CD4-positive, alpha-beta memory T cell (primary cell): ENCODE data around the gene RAET1G. TPM values are rescaled to one million over a fixed set of nuclear protein-coding genes. Genes with fewer than 3 reads are reported as not detected.
A peak's percentile ranks its signal among the peaks of the same experiment; 100 is the strongest.
"Not testable (repeated sequence)": the region's sequence is repeated elsewhere in the genome, so short reads cannot be mapped to it uniquely, and the experiment has no call there.

Experiments used
- CTCF ChIA-PET: fragments of 350-600 bp; sonication (Branson Sonifier 250); formaldehyde crosslinking; loops from one replicate; lab custom pipeline; 2021; ENCODE audit warnings: inconsistent platforms; ENCODE audit not compliant: partially characterized antibody; lab: Charles Lee
- POLR2A ChIA-PET: fragments of 350-600 bp; sonication (Branson Sonifier 250); formaldehyde crosslinking; loops from one replicate; lab custom pipeline; 2021; ENCODE audit not compliant: partially characterized antibody; lab: Charles Lee
- DNase-seq, 5 donors: peaks; one replicate each; pipeline versions ENCODE4 v3.0.0 to v3.0.0-alpha.2; 2020 to 2022; ENCODE audit warnings: mixed read lengths in 1 of 5
- H3K27ac ChIP-seq: one replicate; pipeline ENCODE4 v1.7.0; 2013; ENCODE audit warnings: low read depth, low read length
- H3K27me3 ChIP-seq: 2 replicates; pipeline ENCODE4 v1.7.0; 2013; ENCODE audit warnings: mild to moderate bottlenecking, low read length, moderate library complexity; ENCODE audit not compliant: insufficient read depth
- H3K36me3 ChIP-seq: 2 replicates; pipeline ENCODE4 v1.7.0; 2013; ENCODE audit warnings: mild to moderate bottlenecking, low read length, moderate library complexity; ENCODE audit not compliant: insufficient read depth
- H3K4me1 ChIP-seq: 2 replicates; pipeline ENCODE4 v1.7.0; 2013; ENCODE audit warnings: mild to moderate bottlenecking, low read length, moderate library complexity; ENCODE audit not compliant: insufficient read depth
- H3K4me3 ChIP-seq, 2 donors: one replicate each; pipeline ENCODE4 v1.7.0; 2013; ENCODE audit warnings: low read length in 2 of 2, mild to moderate bottlenecking in 1 of 2
- H3K9me3 ChIP-seq, 2 donors: one replicate each; pipeline ENCODE4 v1.7.0; 2013; ENCODE audit warnings: low read length in 2 of 2, control low read depth in 1 of 2; ENCODE audit not compliant: control insufficient read depth in 1 of 2
- H3K27ac Mint-ChIP-seq, 7 donors: one replicate each; pipeline ENCODE4 v1.8.0; 2020 to 2021; ENCODE audit warnings: mixed read lengths in 7 of 7, mild to moderate bottlenecking in 6 of 7, inconsistent platforms in 3 of 7, moderate library complexity in 3 of 7
- H3K27me3 Mint-ChIP-seq, 2 donors: one replicate each; pipeline ENCODE4 v1.8.0; 2020 to 2021; ENCODE audit warnings: mixed read lengths in 2 of 2
- H3K36me3 Mint-ChIP-seq, 2 donors: one replicate each; pipeline ENCODE4 v1.8.0; 2020 to 2021; ENCODE audit warnings: mixed read lengths in 2 of 2, inconsistent platforms in 1 of 2, mild to moderate bottlenecking in 1 of 2
- H3K4me1 Mint-ChIP-seq, 4 donors: one replicate each; pipeline ENCODE4 v1.8.0; 2020 to 2021; ENCODE audit warnings: mixed read lengths in 4 of 4, mild to moderate bottlenecking in 1 of 4
- H3K4me3 Mint-ChIP-seq, 8 donors: one replicate each; pipeline ENCODE4 v1.8.0; 2020 to 2021; ENCODE audit warnings: mixed read lengths in 8 of 8, mild to moderate bottlenecking in 7 of 8, moderate library complexity in 6 of 8, inconsistent platforms in 3 of 8
- H3K9me3 Mint-ChIP-seq, 8 donors: one replicate each; pipeline ENCODE4 v1.8.0; 2020 to 2021; ENCODE audit warnings: mixed read lengths in 8 of 8, mild to moderate bottlenecking in 5 of 8, inconsistent platforms in 3 of 8, moderate library complexity in 1 of 8
- intact Hi-C: fragments of 100-400 bp; cut with micrococcal nuclease; formaldehyde crosslinking; loops from one replicate; pipeline ENCODE4 v1.15.1; 2023
- polyA plus RNA-seq, 2 donors: library from polyadenylated mRNA; unstranded; fragments of 300-500 nt; fragmentation: Illumina TruSeq; gene quantifications; one replicate each; pipeline ENCODE4 v1.2.3, GENCODE V29; 2021
- total RNA-seq, 2 experiments: library from RNA; stranded (reverse); gene quantifications; one replicate each; pipeline ENCODE4 v1.2.3, GENCODE V29; 2021

The RAET1G gene
- total and polyA plus RNA-seq, 4 experiments from 2014 or later: not detected

DNA sequence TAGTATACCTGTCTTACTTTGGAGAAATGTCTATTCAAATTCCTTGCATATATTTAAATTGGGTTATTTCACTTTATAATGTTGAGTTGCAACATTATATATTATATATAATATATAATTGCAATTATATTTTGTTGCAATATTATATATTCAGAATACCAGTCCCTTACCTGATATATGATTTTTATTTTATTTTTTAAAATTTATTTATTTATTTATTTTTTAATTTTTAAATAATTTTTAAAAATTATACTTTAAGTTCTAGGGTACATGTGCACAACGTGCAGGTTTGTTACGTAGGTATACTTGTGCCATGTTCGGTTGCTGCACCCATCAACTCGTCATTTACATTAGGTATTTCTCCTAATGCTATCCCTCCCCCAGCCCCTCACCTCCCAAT lies 4.1 kb upstream of the RAET1G start:
- DNase-seq, H3K9me3 ChIP-seq, H3K27ac Mint-ChIP-seq, H3K9me3 Mint-ChIP-seq, H3K27ac ChIP-seq, intact Hi-C loops, H3K36me3 ChIP-seq, H3K4me3 Mint-ChIP-seq, H3K4me3 ChIP-seq, POLR2A ChIA-PET, H3K36me3 Mint-ChIP-seq: not testable (repeated sequence)
- H3K4me1 Mint-ChIP-seq: peaks cover 10 to 34% (median 20%) of the 10 kb centered on the region in 4 donors
- H3K27me3 Mint-ChIP-seq: peaks cover 69 to 80% of the 10 kb centered on the region in 2 donors
- Histone ChIP-seq H3K27me3 (peaks cover 52% of the 10 kb centered on the region), H3K4me1 (peaks cover 29% of the 10 kb centered on the region)
- CTCF ChIA-PET: interaction anchor here (0.7 kb wide), 1 partner anchor 91 kb away, joined by 3 read pairs; no protein-coding TSS in a partner anchor

DNA sequence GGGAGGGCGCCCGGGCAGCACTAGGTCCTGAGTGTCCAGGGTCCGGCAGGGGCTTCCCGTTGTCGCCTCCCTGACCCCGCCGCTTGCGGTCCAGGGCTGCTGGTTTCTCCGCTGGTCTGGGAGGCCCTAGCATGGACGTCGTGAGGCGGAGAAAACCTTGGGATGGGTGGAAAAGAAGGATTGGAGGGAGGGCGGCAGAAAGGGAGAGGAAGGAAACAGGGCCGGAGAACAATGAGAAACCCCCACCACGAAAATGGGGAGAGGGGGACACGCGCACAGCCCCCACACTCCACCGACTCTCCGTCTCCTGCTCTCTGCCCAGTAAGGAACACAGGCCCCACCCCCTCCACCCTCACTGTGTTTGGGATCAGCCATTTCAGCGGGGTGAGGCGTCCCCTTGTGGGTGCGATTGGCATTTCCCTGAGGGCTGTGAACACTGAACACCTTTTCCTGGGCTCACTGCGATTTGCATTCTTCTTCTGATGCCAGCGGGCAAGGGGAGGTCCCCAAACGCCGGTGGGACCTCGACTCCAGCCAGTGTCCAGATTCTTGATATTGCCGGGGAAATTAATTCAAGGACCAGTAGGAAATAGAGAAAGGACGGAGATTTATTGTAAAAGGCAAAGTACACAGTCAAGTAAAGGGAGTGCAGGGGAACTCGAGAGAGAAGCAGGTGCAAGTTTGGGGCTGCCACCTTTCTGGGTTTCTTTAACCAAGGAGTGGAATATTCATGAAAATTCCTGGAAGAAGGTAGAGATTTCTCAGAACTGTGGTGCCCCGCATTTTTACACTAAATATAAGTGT lies 3.3 kb upstream of the RAET1G start:
- H3K36me3 ChIP-seq: no peaks in the 10 kb centered on the region
- Mint-ChIP-seq H3K36me3 (no peaks in the 10 kb centered on the region), H3K27ac (peak overlapping the region in 1 of 7 donors; percentile 5), H3K4me3 (peak overlapping the region; percentile 14 to 60 (median 28)), H3K4me1 (peaks cover 11 to 38% (median 21%) of the 10 kb centered on the region in 4 donors), H3K9me3 (peaks cover 0 to 4% (median 0%) of the 10 kb centered on the region in 8 donors), H3K27me3 (peaks cover 73 to 82% of the 10 kb centered on the region in 2 donors)
- peak; percentile 59 to 70 (median 63) for DNase-seq
- no peak overlapping the region for H3K27ac ChIP-seq
- H3K27me3 ChIP-seq: peaks cover 47% of the 10 kb centered on the region
- H3K4me3 ChIP-seq: no peak overlapping the region
- CTCF ChIA-PET: interaction anchor here (0.7 to 2.4 kb wide), 3 partner anchors 90 to 91 kb away, joined by 3 to 18 read pairs (median 12); no protein-coding TSS in a partner anchor
- POLR2A ChIA-PET: no interaction called here
- intact Hi-C loops: loop anchor here (1.0 kb wide), 3 partner anchors 92 to 380 kb away; partner anchors contain the start of genes LATS1 and PPIL4
- peaks cover 29% of the 10 kb centered on the region for H3K4me1 ChIP-seq
- no peaks in the 10 kb centered on the region for H3K9me3 ChIP-seq

DNA sequence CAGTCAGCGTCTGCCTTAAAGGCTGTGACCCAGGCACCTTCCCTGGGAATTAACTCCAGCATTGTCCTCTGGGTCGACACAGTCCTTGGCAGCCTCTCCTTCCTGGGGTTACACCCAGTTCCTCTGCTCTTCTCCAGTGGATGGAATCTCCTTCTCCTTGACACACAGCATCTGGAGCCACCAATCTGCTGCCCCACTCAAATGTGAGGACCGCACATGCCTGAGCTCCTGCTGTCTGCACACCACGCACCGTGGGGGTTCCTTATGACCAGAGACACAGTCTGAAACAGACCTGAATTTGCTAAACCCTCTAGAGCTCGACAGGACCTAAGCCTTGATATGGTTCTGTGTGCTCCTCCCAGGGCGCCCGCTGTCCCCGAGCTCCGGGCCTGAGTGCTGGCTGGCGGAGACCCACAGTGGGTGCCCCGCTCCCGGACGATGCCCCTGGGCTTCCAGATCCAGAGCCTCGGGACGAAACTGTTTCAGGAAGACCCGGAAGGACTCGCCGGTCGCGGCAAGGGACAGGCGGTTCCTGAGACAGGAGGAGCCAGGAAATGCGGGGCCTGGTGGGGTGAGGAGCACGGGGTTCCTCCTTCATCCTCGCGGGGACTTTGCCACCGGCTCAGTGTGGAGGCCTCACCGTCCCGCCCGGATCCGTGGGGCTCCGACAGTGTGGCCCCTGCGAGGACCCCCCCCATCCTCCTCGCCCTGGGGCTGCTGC lies 2.5 kb upstream of the RAET1G start:
- CTCF ChIA-PET: interaction anchor here (0.9 to 2.4 kb wide), 6 partner anchors 11 to 93 kb away, joined by 3 to 18 read pairs (median 6); no protein-coding TSS in a partner anchor
- Histone ChIP-seq H3K36me3 (no peaks in the 10 kb centered on the region), H3K9me3 (no peaks in the 10 kb centered on the region), H3K4me1 (peaks cover 29% of the 10 kb centered on the region), H3K27me3 (peaks cover 42% of the 10 kb centered on the region), H3K27ac (no peak overlapping the region), H3K4me3 (no peak overlapping the region)
- intact Hi-C loops: no loop called here
- Mint-ChIP-seq H3K4me1 (peaks cover 11 to 38% (median 21%) of the 10 kb centered on the region in 4 donors), H3K4me3 (peak overlapping the region in 7 of 8 donors; percentile 18 to 60 (median 26)), H3K27ac (no peak overlapping the region), H3K36me3 (no peaks in the 10 kb centered on the region), H3K27me3 (peaks cover 75 to 84% of the 10 kb centered on the region in 2 donors), H3K9me3 (peaks cover 0 to 4% (median 0%) of the 10 kb centered on the region in 8 donors)
- POLR2A ChIA-PET: no interaction called here
- no peak for DNase-seq

DNA sequence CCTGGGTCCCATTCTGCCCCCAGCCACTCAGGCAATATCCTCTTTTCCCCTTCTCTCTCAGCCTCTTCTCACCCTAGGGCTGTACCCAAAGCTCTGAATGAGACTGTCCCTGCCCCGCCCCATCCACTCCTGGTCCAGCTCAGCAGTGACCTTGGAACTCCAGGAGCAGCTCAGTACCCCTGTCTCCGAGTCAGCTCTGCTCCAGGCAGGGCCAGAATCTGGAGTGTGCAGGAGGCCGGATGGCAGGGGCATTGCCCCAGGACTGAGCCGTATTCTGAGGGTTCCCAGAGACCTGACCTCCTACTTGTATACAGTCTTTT lies 2.0 kb upstream of the RAET1G start:
- DNase-seq: no peak
- H3K36me3 Mint-ChIP-seq: no peaks in the 10 kb centered on the region
- ChIA-PET CTCF (interaction anchor here (0.6 to 2.4 kb wide), 8 partner anchors 11 to 379 kb away, joined by 3 to 18 read pairs (median 4); partner anchors contain the start of gene PPIL4), POLR2A (no interaction called here)
- H3K27ac Mint-ChIP-seq: no peak overlapping the region
- H3K27me3 Mint-ChIP-seq: peaks cover 75 to 82% of the 10 kb centered on the region in 2 donors
- peaks cover 11 to 38% (median 21%) of the 10 kb centered on the region in 4 donors for H3K4me1 Mint-ChIP-seq
- Histone ChIP-seq H3K4me1 (peaks cover 29% of the 10 kb centered on the region), H3K36me3 (no peaks in the 10 kb centered on the region), H3K9me3 (no peaks in the 10 kb centered on the region), H3K27ac (no peak overlapping the region), H3K4me3 (no peak overlapping the region), H3K27me3 (peaks cover 42% of the 10 kb centered on the region)
- H3K9me3 Mint-ChIP-seq: peaks cover 0 to 4% (median 0%) of the 10 kb centered on the region in 8 donors
- intact Hi-C loops: no loop called here
- H3K4me3 Mint-ChIP-seq: peak overlapping the region in 1 of 8 donors; percentile 36

DNA sequence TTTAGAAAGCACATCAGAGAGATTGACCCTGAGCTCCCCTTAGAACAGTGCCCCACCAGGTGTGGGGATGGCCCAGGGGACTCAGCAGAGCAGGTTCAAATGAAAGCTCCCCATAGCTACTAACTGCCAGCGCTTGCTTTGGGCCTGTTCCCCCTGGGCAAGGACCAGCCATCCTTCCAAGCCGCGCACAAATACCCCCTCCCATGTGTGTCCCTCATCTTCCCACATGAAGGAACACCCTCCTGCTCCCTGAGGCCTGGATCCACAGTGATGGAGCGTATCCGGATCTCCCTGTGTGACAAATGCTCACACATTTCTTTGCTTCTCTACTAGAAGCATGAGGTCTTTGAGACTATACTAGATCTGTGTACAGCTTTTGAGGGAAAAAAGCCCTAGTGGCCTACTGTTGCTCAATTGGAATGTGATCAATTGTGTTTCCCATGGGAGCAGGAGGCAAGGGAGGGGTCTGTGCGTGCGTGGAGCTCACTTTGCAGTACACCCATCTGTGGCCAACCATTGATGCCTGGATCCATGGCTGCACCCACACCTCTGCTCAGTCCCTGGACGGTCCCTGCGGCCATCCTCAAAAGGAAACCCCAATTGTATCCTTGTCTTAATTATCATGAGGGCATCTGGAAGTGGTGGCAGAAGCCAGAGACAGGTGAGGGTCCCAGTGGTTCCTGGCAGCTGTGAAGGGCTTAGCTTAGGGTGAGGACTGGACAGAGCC lies 1.4 kb upstream of the RAET1G start:
- Mint-ChIP-seq H3K27ac (no peak overlapping the region), H3K9me3 (peaks cover 0 to 4% (median 0%) of the 10 kb centered on the region in 8 donors), H3K27me3 (peaks cover 70 to 80% of the 10 kb centered on the region in 2 donors), H3K4me1 (peaks cover 11 to 38% (median 21%) of the 10 kb centered on the region in 4 donors), H3K4me3 (peak overlapping the region in 7 of 8 donors; percentile 16 to 91 (median 66)), H3K36me3 (no peaks in the 10 kb centered on the region)
- Histone ChIP-seq H3K36me3 (no peaks in the 10 kb centered on the region), H3K4me1 (peaks cover 29% of the 10 kb centered on the region), H3K27ac (no peak overlapping the region), H3K27me3 (peaks cover 42% of the 10 kb centered on the region), H3K9me3 (no peaks in the 10 kb centered on the region), H3K4me3 (no peak overlapping the region)
- POLR2A ChIA-PET: no interaction called here
- CTCF ChIA-PET: interaction anchor here (0.6 to 2.4 kb wide), 10 partner anchors 10 to 378 kb away, joined by 3 to 18 read pairs (median 3); partner anchors contain the start of gene PPIL4
- intact Hi-C loops: no loop called here
- no peak for DNase-seq

DNA sequence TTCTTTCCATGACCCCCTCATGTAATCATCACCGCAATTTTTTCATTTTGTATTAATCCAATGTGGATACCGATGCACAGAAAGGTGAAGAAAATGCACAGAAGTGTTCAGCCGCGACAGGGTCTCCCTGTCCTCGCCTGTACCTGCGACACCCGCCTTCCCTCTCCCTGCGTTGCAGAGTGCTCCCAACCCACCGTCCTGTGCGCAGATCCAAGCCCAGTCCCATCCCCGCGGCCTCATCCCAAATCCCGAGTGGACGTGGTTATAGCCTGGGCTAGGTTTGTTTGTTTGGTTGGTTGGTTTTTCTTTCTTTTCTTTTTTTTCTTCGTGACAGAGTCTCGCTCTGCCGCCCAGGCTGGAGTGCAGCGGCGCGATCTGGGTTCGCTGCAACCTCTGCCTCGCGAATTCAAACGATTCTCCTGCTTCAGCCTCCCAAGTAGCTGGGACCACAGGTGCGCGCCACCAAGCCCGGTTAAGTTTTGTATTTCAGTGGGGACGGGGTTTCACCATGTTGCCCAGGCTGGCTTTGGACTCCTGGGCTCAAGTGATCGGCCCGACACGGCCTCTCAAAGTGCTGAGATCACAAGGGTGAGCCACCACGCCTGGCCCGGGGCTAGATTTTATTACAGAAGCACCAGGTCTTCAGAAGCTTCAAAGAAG lies 536 bp upstream of the RAET1G start:
- no peaks in the 10 kb centered on the region for H3K9me3 ChIP-seq
- peak overlapping the region in 4 of 7 donors; percentile 32 to 59 (median 34) for H3K27ac Mint-ChIP-seq
- H3K4me1 Mint-ChIP-seq: peaks cover 11 to 38% (median 21%) of the 10 kb centered on the region in 4 donors
- peaks cover 64 to 76% of the 10 kb centered on the region in 2 donors for H3K27me3 Mint-ChIP-seq
- intact Hi-C loops: loop anchor here (2.0 kb wide), 1 partner anchor 59 kb away; the partner anchor contains the start of gene LRP11
- no peaks in the 10 kb centered on the region for H3K36me3 Mint-ChIP-seq
- H3K9me3 Mint-ChIP-seq: peaks cover 0 to 4% (median 0%) of the 10 kb centered on the region in 8 donors
- H3K4me3 ChIP-seq: peak overlapping the region; percentile 17 to 44
- no peaks in the 10 kb centered on the region for H3K36me3 ChIP-seq
- peak overlapping the region; percentile 82 to 91 (median 88) for H3K4me3 Mint-ChIP-seq
- peaks cover 38% of the 10 kb centered on the region for H3K27me3 ChIP-seq
- CTCF ChIA-PET: interaction anchor here (0.7 to 2.4 kb wide), 7 partner anchors 83 to 377 kb away, joined by 3 to 18 read pairs (median 4); partner anchors contain the start of gene PPIL4
- POLR2A ChIA-PET: no interaction called here
- no peak for DNase-seq
- H3K27ac ChIP-seq: no peak overlapping the region
- peaks cover 29% of the 10 kb centered on the region for H3K4me1 ChIP-seq
